ENCODE measurements around the gene ZFYVE28.

The ZFYVE28 gene

GRCh38 chr4:2365054-2365912 is 53.2 kb downstream of the ZFYVE28 start:
- no peak for DNase-seq

DNA sequence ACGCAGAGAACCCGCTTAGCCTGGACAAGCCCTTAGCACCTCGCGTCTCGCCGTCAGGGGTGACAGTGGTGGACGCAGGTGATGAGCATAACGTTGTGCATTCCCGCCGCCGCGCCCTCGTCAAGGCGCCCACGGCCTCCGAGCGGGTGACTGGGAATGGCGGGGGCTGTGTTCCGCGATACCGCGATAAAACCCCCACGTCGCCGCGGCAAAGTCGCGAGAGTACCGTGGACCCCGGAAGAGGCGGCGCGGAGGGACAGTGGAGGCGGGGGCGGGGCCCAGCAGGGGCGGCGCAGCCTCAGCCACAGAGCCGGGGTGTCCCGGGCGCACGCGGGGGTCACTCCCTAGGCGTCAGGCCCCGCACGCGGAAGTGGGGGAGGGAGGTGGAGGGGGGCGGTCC is 53.8 kb downstream of the ZFYVE28 start:
- no peak for DNase-seq

- no peak for DNase-seq
Measured at GRCh38 chr4:2363951-2364653, 54.3 kb downstream of the ZFYVE28 start.

- DNase-seq, result no peak
Measured at GRCh38 chr4:2363056-2363721, 55.3 kb downstream of the ZFYVE28 start.

DNA sequence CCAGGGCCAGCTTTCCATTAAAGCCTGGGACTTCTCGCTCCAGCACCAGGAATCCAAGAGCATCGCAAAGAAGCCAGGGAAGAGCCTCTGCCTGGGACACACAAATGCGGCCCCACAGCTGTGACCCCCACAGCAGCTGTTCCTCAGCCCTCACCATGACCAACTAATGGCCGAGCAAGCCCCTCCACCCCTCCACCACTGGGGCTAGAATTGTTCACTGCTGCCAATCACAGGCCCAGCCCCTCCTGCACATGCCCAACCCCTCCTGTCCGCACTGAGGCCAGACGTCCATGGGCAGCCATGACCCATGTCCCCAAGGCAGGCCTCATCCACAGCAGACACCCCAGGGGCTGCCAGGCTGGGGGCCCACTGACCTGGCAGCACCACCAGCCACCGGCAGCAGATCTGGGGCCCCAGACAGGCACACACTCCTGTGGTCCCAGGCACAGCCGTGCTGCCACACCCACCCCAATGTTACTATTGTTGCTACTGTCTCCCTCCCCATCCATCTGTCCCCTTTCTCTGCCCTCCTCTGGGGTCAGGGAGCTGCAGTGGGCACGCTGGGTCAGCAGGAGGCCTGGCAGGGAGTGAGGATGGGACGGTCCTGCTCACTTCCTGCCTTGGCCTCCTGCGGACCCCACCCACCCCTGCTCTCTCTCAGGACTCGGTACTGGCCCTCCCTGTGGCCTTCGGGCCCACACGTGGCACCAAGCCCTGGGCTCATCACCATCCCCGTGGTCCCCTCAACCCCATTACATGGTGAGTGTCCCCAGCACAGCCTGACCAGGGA is 56.0 kb downstream of the ZFYVE28 start:
- DNase-seq, result no peak

DNA sequence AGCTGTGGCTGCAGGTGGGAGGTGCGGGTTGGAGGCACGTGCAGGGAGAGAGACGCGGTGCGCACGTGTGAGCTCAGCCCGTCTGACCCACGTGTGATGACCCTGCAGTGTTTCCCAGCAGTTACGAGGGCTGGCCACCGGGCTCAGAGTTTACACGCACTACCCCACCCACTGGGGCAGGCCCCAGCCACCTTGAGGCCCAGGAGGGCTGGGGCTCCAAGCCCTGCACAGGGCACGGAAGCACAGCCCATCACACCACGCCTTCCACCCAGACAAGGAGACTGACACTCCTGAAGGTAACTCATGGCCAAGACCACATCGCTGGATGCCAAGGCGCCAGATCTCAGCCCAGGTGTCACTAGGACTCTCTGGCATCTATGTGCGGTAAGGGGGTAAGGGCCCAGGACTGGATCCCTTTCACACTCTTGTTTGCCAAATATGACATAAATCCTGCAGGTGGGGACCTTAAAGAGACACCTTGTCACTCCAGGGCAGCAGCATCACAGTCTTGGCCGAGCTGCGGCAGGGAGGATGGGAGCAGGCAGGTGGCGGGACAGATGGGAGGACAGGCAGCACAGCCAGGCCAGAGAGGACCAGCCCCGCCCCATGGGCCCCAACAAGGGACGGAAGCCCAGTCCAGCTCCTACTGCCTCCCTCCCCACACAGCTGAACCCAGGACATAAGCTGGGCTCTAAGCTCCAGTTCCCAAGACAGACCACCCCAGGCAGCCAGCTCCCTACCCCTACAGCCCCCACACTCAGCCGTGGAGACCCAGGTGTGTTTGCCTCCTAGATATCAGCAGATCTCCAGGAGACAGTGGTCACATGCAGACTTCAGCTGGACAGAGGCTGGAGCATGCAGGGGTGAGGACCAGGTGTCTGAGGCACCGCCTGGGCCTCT is 56.8 kb downstream of the ZFYVE28 start:
- DNase-seq, result no peak

DNA sequence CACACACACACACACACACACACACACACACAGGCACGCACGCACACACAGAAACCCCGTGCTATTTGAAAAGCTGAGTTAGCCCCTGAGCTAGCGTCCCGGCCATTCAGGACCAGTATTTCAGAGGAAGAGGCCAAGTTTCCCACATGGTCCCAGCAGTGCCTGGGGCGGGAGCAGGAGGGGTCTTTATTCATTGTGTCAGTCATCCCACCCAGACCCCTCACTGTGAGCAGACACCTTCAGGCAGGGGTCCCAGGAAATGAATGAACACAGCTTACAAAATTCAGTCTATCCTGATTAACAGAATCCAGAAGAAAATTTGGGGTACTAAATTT is 58.1 kb downstream of the ZFYVE28 start:
- DNase-seq, result no peak

- DNase-seq, result no peak
Measured at GRCh38 chr4:2359591-2360395, 58.7 kb downstream of the ZFYVE28 start.

DNA sequence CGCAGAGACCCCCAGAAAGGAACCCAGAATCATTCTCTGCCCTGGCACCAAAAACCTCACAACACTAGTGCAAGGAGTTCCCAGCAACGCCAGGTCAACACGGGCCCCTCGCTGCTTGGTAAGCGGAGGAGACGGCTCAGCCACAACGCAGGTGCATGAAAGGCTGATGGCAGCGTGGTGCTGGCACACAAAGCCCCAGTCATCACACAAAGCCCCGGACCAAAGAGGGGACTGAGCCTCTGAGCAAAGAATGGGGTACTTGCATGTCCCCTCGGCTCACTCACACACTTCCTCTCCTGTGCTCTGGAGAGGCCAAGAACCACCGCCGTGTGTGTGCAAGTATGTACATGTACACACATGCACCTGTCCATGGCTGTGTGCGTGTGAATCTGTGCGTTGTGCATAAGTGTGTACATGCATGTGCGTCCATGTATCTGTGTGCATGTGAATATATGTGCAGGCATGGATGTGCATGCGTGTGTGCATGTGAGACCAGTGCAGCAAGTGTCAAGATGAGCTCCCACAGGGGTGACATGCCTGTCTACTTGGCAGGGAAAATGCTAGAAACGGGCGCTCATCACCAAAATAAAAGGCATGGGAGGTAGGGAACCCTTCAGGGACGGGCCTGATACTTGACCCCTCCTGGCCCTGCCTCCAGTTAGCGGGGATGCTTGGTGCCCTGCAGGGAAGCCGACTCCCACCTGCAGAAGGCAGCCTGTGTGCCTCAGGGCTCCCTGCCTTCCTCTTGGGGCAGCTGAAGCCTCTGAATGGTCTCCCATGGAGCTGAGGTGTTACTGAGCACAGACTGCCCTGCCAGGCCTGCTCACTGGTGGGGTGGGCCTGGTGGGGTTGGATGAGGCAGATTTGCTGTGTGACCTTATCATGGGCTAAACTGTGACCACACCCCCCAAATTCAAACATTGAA is 60.4 kb downstream of the ZFYVE28 start:
- DNase-seq, result no peak

DNA sequence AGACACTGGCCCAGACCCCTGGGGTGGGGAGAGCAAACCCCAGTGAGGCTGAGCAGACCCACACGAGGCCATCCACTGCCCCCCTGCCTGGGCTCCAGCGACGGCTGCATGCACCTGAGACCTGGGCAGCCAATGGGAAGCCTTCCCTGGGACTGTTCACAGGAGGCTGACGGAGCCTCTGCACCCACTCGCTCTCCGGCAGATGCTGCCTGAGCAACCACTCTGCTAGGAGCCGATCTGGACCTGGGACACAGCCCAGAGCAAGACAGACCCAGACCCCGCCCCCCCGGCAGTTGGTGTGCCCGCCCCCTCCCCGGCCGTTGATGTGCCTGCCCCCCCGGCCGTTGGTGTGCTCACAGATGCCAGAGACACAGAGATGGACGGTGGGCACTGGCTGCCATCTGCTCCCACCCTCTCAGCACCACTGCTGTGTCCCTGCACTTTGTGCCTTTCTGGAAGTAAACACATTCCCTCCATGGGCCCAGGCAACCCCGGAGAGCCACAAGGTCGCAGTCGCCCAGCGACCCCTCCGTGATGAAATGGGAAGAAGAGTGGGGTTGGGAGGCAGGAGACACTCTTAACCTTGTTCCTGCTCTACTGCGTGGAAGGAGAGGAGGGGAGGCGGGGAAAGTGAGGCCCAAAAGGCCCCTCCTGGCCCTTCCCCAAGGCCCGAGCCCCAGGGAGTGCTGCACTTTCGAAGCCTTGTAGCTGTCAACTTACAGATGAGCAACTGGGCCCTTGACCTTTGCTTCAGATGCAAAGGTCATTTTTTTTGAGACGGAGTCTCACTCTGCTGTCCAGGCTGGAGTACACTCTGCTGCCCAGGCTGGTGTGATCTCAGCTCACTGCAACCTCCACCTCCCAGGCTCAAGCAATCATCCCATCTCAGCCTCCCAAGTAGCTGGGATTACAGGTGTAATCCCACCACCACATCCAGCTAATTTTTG is 62.0 kb downstream of the ZFYVE28 start:
- no peak for DNase-seq

GRCh38 chr4:2354760-2355159 is 63.7 kb downstream of the ZFYVE28 start:
- DNase-seq, result no peak

GRCh38 chr4:2354118-2354517 is 64.3 kb downstream of the ZFYVE28 start:
- DNase-seq, result no peak

- no peak for DNase-seq
Measured at GRCh38 chr4:2353222-2354107, 65.0 kb downstream of the ZFYVE28 start.

- DNase-seq, result no peak
Measured at GRCh38 chr4:2352729-2353221, 65.7 kb downstream of the ZFYVE28 start.

DNA sequence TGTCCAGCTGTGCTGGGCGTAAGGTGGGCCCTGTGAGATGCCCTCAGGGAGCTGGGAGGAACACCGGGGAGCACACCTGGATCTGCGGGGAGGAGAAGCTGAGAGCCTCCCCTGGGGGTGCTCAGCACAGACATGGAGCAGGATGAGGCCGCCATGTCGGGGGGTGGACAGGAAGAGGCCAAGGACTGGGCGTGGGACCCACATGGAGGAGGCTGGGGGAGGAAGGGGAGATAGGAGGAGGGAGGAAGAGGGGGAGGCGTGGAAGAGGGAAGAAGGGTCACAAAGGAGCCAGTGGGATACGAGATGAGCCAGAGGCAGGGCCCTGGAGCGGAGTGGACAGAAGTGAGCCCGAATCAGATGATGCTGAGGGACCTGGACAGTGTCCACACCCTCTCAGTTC is 66.3 kb downstream of the ZFYVE28 start:
- DNase-seq, result no peak

DNA sequence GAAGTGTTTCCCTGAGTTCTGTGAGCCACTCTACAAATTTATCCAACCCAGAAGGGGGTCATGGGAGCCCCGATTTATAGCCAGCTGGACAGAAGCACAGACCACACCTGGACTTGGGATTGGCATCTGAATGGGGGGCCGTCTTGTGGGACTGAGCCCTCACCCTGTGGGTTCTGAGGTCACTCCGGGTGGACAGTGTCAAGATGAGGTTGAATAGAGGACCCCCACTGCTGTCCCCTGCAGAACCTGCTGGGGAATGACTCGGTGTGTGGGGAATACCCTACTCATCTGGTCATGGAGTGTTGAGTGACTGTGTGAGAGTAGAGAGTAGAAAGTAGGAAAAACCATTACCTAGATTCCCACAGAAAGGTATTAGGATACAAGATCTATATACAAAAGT is 67.5 kb downstream of the ZFYVE28 start:
- DNase-seq, result no peak

- DNase-seq, result no peak
Measured at GRCh38 chr4:2348786-2349185, 69.7 kb downstream of the ZFYVE28 start.

DNA sequence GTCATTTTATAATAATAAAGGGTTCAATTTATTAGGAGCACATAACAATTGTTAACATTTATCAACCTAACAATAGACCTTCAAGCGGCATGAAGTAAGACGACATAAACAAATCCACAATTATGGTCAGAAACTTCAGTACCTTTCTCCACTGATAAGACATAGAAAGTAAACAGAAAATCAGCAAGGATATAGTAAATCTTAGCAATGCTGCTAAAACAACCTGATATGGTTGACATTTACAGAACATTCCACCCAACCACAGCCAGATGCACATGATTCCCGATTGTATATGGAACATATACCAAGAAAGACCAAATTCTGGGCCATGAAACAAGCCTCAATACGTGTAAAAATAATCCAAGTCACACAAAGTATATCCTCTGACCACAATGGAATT is 71.3 kb downstream of the ZFYVE28 start:
- no peak for DNase-seq
